ENCODE measurements around the gene AP3B2.

Gene AP3B2

DNA sequence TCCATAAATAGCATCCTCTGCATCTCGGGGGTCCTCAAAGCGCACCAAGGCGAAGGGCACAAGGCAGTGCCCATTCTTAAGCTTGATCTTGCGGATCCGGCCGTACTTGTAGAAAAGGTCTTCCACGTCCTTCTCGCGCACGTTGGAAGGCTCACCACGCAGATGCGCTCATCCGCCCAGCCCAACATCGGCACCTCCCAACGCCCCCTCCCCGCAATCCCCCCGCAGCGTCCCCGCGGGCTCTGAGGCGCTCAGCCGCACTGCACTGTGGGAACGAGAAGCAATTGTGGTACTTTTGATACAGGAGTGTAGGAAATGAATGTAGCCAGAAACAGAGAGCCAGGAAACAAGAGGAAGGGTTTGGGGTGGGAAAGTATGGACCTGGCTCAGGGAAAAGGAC is 17.5 kb downstream of the AP3B2 start:
- Histone ChIP-seq H3K36me3 (ENCODE audit: insufficient read depth, low read length) (no peaks in the 10 kb centered on the region), H2AFZ (ENCODE audit: low read depth, low read length) (no peak overlapping the region), H3K27me3 (ENCODE audit: insufficient read depth, low read length, poor library complexity) (no peaks in the 10 kb centered on the region), H3K9me3 (ENCODE audit: insufficient read depth, low read length, severe bottlenecking) (no peaks in the 10 kb centered on the region), H3K27ac (ENCODE audit: low read length) (no peak overlapping the region), H3K4me3 (ENCODE audit: low read depth in 1 of 2, low read length in 2 of 2) (no peak overlapping the region), H3K4me1 (ENCODE audit: insufficient read depth, low read length) (no peaks in the 10 kb centered on the region), H3K9ac (ENCODE audit: low read depth, low read length) (no peak overlapping the region), H4K20me1 (ENCODE audit: insufficient read depth, low read length) (no peaks in the 10 kb centered on the region), H3K79me2 (ENCODE audit: insufficient read depth, low read length) (no peaks in the 10 kb centered on the region), H3K4me2 (ENCODE audit: insufficient read depth, low read length) (no peak overlapping the region)
- ATAC-seq (ENCODE audit: insufficient read depth, low read depth) (no peak), DNase-seq (no peak)
- TF ChIP-seq EZH2 (IDR thresholded peaks at IDR 0.05; ENCODE audit: borderline replicate concordance, low read depth, low read length, severe bottlenecking) = no peak
- TF ChIP-seq, protein P1, sequence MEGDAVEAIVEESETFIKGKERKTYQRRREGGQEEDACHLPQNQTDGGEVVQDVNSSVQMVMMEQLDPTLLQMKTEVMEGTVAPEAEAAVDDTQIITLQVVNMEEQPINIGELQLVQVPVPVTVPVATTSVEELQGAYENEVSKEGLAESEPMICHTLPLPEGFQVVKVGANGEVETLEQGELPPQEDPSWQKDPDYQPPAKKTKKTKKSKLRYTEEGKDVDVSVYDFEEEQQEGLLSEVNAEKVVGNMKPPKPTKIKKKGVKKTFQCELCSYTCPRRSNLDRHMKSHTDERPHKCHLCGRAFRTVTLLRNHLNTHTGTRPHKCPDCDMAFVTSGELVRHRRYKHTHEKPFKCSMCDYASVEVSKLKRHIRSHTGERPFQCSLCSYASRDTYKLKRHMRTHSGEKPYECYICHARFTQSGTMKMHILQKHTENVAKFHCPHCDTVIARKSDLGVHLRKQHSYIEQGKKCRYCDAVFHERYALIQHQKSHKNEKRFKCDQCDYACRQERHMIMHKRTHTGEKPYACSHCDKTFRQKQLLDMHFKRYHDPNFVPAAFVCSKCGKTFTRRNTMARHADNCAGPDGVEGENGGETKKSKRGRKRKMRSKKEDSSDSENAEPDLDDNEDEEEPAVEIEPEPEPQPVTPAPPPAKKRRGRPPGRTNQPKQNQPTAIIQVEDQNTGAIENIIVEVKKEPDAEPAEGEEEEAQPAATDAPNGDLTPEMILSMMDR (IDR thresholded peaks at IDR 0.05; ENCODE audit: borderline replicate concordance, extremely low read depth, low read length, poor library complexity, severe bottlenecking) = no peak

DNA sequence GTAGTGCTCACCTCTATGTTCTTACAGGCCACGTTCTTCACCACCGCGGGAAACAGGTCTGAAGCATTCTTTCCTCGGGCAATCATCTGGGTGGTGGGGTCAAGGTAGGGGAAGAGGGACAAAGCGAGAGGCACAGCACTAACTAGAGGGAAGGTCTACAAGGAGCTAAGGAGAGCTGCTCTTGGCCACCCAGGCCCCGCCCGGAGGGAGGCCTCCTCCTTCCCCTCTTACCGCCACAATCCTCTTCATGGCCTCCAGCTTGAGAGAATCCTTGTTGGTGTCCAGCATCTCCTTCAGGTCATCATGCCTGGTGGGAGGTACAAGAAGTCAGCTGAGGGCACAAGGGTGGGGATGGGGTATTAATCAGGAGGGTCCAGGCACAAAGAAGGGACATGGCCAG is 20.5 kb downstream of the AP3B2 start:
- no peak overlapping the region for H3K9ac ChIP-seq (ENCODE audit: low read depth, low read length)
- no peak overlapping the region for H2AFZ ChIP-seq (ENCODE audit: low read depth, low read length)
- no peak overlapping the region for H3K4me2 ChIP-seq (ENCODE audit: insufficient read depth, low read length)
- no peak for ATAC-seq (ENCODE audit: insufficient read depth, low read depth)
- H3K9me3 ChIP-seq (ENCODE audit: insufficient read depth, low read length, severe bottlenecking) = no peaks in the 10 kb centered on the region
- no peak overlapping the region for H3K4me3 ChIP-seq (ENCODE audit: low read depth in 1 of 2, low read length in 2 of 2)
- no peak overlapping the region for H3K27ac ChIP-seq (ENCODE audit: low read length)
- DNase-seq = no peak
- TF ChIP-seq, protein P1 (IDR thresholded peaks at IDR 0.05; ENCODE audit: borderline replicate concordance, extremely low read depth, low read length, poor library complexity, severe bottlenecking) = no peak
- TF ChIP-seq EZH2 (IDR thresholded peaks at IDR 0.05; ENCODE audit: borderline replicate concordance, low read depth, low read length, severe bottlenecking) = no peak
- H3K79me2 ChIP-seq (ENCODE audit: insufficient read depth, low read length) = no peaks in the 10 kb centered on the region
- H4K20me1 ChIP-seq (ENCODE audit: insufficient read depth, low read length) = no peaks in the 10 kb centered on the region
- H3K36me3 ChIP-seq (ENCODE audit: insufficient read depth, low read length) = no peaks in the 10 kb centered on the region
- H3K4me1 ChIP-seq (ENCODE audit: insufficient read depth, low read length) = no peaks in the 10 kb centered on the region
- no peaks in the 10 kb centered on the region for H3K27me3 ChIP-seq (ENCODE audit: insufficient read depth, low read length, poor library complexity)

DNA sequence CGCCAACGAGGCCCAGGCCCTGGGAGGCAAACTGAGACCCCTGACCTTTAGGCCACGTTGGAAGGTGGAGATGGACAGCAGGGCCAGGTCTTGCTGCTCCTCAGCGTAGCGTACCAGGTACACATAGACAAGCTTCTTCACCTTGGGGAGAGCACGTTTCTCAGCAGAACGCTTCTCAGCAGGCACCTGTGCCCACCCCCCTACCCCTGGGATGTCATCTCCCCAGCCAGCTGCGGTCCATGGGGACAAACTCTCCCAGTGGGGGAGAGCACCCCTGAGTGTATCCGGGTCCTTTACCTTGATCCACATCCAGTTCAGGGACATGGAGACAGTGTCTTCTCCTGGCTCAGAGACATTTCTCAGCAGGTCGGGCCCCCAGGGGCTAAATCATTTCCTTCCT is 21.0 kb downstream of the AP3B2 start:
- Histone ChIP-seq H3K4me1 (ENCODE audit: insufficient read depth, low read length) (no peaks in the 10 kb centered on the region), H3K79me2 (ENCODE audit: insufficient read depth, low read length) (no peaks in the 10 kb centered on the region), H3K9me3 (ENCODE audit: insufficient read depth, low read length, severe bottlenecking) (no peaks in the 10 kb centered on the region), H3K27ac (ENCODE audit: low read length) (no peak overlapping the region), H3K4me2 (ENCODE audit: insufficient read depth, low read length) (no peak overlapping the region), H3K27me3 (ENCODE audit: insufficient read depth, low read length, poor library complexity) (no peaks in the 10 kb centered on the region), H3K4me3 (ENCODE audit: low read depth in 1 of 2, low read length in 2 of 2) (no peak overlapping the region), H3K36me3 (ENCODE audit: insufficient read depth, low read length) (no peaks in the 10 kb centered on the region), H3K9ac (ENCODE audit: low read depth, low read length) (no peak overlapping the region), H4K20me1 (ENCODE audit: insufficient read depth, low read length) (no peaks in the 10 kb centered on the region), H2AFZ (ENCODE audit: low read depth, low read length) (no peak overlapping the region)
- no peak for ATAC-seq (ENCODE audit: insufficient read depth, low read depth)
- DNase-seq = no peak
- TF ChIP-seq, protein P1 (IDR thresholded peaks at IDR 0.05; ENCODE audit: borderline replicate concordance, extremely low read depth, low read length, poor library complexity, severe bottlenecking) = no peak
- TF ChIP-seq EZH2 (IDR thresholded peaks at IDR 0.05; ENCODE audit: borderline replicate concordance, low read depth, low read length, severe bottlenecking) = no peak

DNA sequence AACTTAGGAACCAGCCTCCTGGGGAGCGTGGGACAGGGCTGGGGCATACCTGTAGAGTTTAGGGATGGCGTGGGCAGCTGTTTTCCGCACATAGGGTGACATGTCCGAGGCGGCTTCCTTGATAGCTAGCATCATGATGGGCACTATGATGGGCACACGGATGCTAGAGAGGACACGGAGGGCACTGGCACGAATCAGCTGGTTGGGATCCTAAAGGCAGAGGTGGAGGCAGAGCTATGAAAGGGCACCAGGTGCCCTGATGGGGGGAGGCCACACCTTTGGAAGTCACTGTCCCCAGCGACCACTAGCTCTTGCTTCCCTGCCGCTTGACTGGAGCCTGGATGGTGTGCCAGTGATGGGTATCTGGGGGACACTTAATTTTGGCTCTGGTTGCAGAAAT is 28.3 kb downstream of the AP3B2 start:
- Histone ChIP-seq H3K4me2 (ENCODE audit: insufficient read depth, low read length) (no peak overlapping the region), H3K27ac (ENCODE audit: low read length) (no peak overlapping the region), H4K20me1 (ENCODE audit: insufficient read depth, low read length) (no peaks in the 10 kb centered on the region), H3K4me1 (ENCODE audit: insufficient read depth, low read length) (no peaks in the 10 kb centered on the region), H3K79me2 (ENCODE audit: insufficient read depth, low read length) (no peaks in the 10 kb centered on the region), H3K9ac (ENCODE audit: low read depth, low read length) (no peak overlapping the region), H3K27me3 (ENCODE audit: insufficient read depth, low read length, poor library complexity) (no peaks in the 10 kb centered on the region), H2AFZ (ENCODE audit: low read depth, low read length) (no peak overlapping the region), H3K9me3 (ENCODE audit: insufficient read depth, low read length, severe bottlenecking) (no peaks in the 10 kb centered on the region), H3K36me3 (ENCODE audit: insufficient read depth, low read length) (no peaks in the 10 kb centered on the region), H3K4me3 (ENCODE audit: low read depth in 1 of 2, low read length in 2 of 2) (no peak overlapping the region)
- ATAC-seq (ENCODE audit: insufficient read depth, low read depth) (no peak), DNase-seq (no peak)
- TF ChIP-seq, protein P1 (IDR thresholded peaks at IDR 0.05; ENCODE audit: borderline replicate concordance, extremely low read depth, low read length, poor library complexity, severe bottlenecking) = no peak
- no peak for TF ChIP-seq EZH2 (IDR thresholded peaks at IDR 0.05; ENCODE audit: borderline replicate concordance, low read depth, low read length, severe bottlenecking)
